ENCODE results near the gene ALLC.

- TF ChIP-seq, protein P1, sequence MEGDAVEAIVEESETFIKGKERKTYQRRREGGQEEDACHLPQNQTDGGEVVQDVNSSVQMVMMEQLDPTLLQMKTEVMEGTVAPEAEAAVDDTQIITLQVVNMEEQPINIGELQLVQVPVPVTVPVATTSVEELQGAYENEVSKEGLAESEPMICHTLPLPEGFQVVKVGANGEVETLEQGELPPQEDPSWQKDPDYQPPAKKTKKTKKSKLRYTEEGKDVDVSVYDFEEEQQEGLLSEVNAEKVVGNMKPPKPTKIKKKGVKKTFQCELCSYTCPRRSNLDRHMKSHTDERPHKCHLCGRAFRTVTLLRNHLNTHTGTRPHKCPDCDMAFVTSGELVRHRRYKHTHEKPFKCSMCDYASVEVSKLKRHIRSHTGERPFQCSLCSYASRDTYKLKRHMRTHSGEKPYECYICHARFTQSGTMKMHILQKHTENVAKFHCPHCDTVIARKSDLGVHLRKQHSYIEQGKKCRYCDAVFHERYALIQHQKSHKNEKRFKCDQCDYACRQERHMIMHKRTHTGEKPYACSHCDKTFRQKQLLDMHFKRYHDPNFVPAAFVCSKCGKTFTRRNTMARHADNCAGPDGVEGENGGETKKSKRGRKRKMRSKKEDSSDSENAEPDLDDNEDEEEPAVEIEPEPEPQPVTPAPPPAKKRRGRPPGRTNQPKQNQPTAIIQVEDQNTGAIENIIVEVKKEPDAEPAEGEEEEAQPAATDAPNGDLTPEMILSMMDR (conservative IDR thresholded peaks at IDR 0.05) = no peak
- TF ChIP-seq ZFX (IDR thresholded peaks at IDR 0.05) = no peak
Observed at GRCh38 chr2:3729055-3729448, 71.1 kb downstream of the ALLC start.

All from C4-2B (cell line).